Measurements from ENCODE around the gene BMP8A. TPM values are rescaled to one million over a fixed set of nuclear protein-coding genes. Genes with fewer than 3 reads are reported as not detected.

Gene BMP8A
- polyA plus RNA-seq, 2 donors = not detected

GRCh38 chr1:39564340-39564739, 72.9 kb downstream of the BMP8A start:
- H3K36me3 ChIP-seq (ENCODE audit: control insufficient read depth in 2 of 2, insufficient read depth in 2 of 2, low read length in 1 of 2) = peaks cover 32 to 50% of the 10 kb centered on the region in 2 donors
- H3K27me3 ChIP-seq (ENCODE audit: control insufficient read depth in 1 of 2, insufficient read depth in 2 of 2, low read length in 2 of 2) = no peaks in the 10 kb centered on the region
- peaks cover 0 to 2% of the 10 kb centered on the region in 2 donors for H3K4me1 ChIP-seq (ENCODE audit: control insufficient read depth in 2 of 2, insufficient read depth in 2 of 2, low read length in 1 of 2)
- 74 to 89% methylated on average over 7 of the region's 7 CpGs for WGBS, 2 donors
- no peaks in the 10 kb centered on the region for H3K9me3 ChIP-seq (ENCODE audit: control insufficient read depth in 2 of 2, insufficient read depth in 1 of 2, low read depth in 1 of 2, low read length in 1 of 2)
- H3K27ac ChIP-seq (ENCODE audit: low read depth in 2 of 2, low read length in 1 of 2) = no peak overlapping the region
- no peak overlapping the region for H3K4me3 ChIP-seq (ENCODE audit: low read depth in 1 of 2, low read length in 2 of 2)

- no peaks in the 10 kb centered on the region for H3K27me3 ChIP-seq (ENCODE audit: control insufficient read depth in 1 of 2, insufficient read depth in 2 of 2, low read length in 2 of 2)
- no peak overlapping the region for H3K27ac ChIP-seq (ENCODE audit: low read depth in 2 of 2, low read length in 1 of 2)
- peaks cover 34 to 52% of the 10 kb centered on the region in 2 donors for H3K36me3 ChIP-seq (ENCODE audit: control insufficient read depth in 2 of 2, insufficient read depth in 2 of 2, low read length in 1 of 2)
- no peak overlapping the region for H3K4me3 ChIP-seq (ENCODE audit: low read depth in 1 of 2, low read length in 2 of 2)
- WGBS, 2 donors = 72 to 87% methylated on average over 6 of the region's 6 CpGs
- H3K9me3 ChIP-seq (ENCODE audit: control insufficient read depth in 2 of 2, insufficient read depth in 1 of 2, low read depth in 1 of 2, low read length in 1 of 2) = no peaks in the 10 kb centered on the region
- peaks cover 0 to 2% of the 10 kb centered on the region in 2 donors for H3K4me1 ChIP-seq (ENCODE audit: control insufficient read depth in 2 of 2, insufficient read depth in 2 of 2, low read length in 1 of 2)
Observed at GRCh38 chr1:39564941-39565340, 73.5 kb downstream of the BMP8A start.

GRCh38 chr1:39566441-39567137, 75.2 kb downstream of the BMP8A start:
- Histone ChIP-seq H3K27ac (ENCODE audit: low read depth in 2 of 2, low read length in 1 of 2) (no peak overlapping the region), H3K4me1 (ENCODE audit: control insufficient read depth in 2 of 2, insufficient read depth in 2 of 2, low read length in 1 of 2) (peaks cover 0 to 2% of the 10 kb centered on the region in 2 donors), H3K27me3 (ENCODE audit: control insufficient read depth in 1 of 2, insufficient read depth in 2 of 2, low read length in 2 of 2) (no peaks in the 10 kb centered on the region), H3K4me3 (ENCODE audit: low read depth in 1 of 2, low read length in 2 of 2) (no peak overlapping the region), H3K9me3 (ENCODE audit: control insufficient read depth in 2 of 2, insufficient read depth in 1 of 2, low read depth in 1 of 2, low read length in 1 of 2) (no peaks in the 10 kb centered on the region), H3K36me3 (ENCODE audit: control insufficient read depth in 2 of 2, insufficient read depth in 2 of 2, low read length in 1 of 2) (peaks cover 41 to 49% of the 10 kb centered on the region in 2 donors)
- 48 to 75% methylated on average over 5 of the region's 5 CpGs for WGBS, 2 donors

GRCh38 chr1:39567302-39567701, 75.9 kb downstream of the BMP8A start:
- H3K27ac ChIP-seq (ENCODE audit: low read depth in 2 of 2, low read length in 1 of 2) = no peak overlapping the region

GRCh38 chr1:39568208-39568607, 76.8 kb downstream of the BMP8A start:
- Histone ChIP-seq H3K27me3 (ENCODE audit: control insufficient read depth in 1 of 2, insufficient read depth in 2 of 2, low read length in 2 of 2) (no peaks in the 10 kb centered on the region), H3K4me3 (ENCODE audit: low read depth in 1 of 2, low read length in 2 of 2) (no peak overlapping the region), H3K36me3 (ENCODE audit: control insufficient read depth in 2 of 2, insufficient read depth in 2 of 2, low read length in 1 of 2) (peaks cover 32 to 39% of the 10 kb centered on the region in 2 donors), H3K9me3 (ENCODE audit: control insufficient read depth in 2 of 2, insufficient read depth in 1 of 2, low read depth in 1 of 2, low read length in 1 of 2) (no peaks in the 10 kb centered on the region), H3K27ac (ENCODE audit: low read depth in 2 of 2, low read length in 1 of 2) (no peak overlapping the region), H3K4me1 (ENCODE audit: control insufficient read depth in 2 of 2, insufficient read depth in 2 of 2, low read length in 1 of 2) (peaks cover 0 to 2% of the 10 kb centered on the region in 2 donors)
- 90 to 96% methylated on average over 2 of the region's 2 CpGs for WGBS, 2 donors

More at GRCh38 chr1:39567302-39567701, 75.9 kb downstream of the BMP8A start:
- Histone ChIP-seq H3K9me3 (ENCODE audit: control insufficient read depth in 2 of 2, insufficient read depth in 1 of 2, low read depth in 1 of 2, low read length in 1 of 2) (no peaks in the 10 kb centered on the region), H3K4me1 (ENCODE audit: control insufficient read depth in 2 of 2, insufficient read depth in 2 of 2, low read length in 1 of 2) (peaks cover 0 to 2% of the 10 kb centered on the region in 2 donors), H3K36me3 (ENCODE audit: control insufficient read depth in 2 of 2, insufficient read depth in 2 of 2, low read length in 1 of 2) (peaks cover 38 to 42% of the 10 kb centered on the region in 2 donors), H3K27me3 (ENCODE audit: control insufficient read depth in 1 of 2, insufficient read depth in 2 of 2, low read length in 2 of 2) (no peaks in the 10 kb centered on the region), H3K4me3 (ENCODE audit: low read depth in 1 of 2, low read length in 2 of 2) (no peak overlapping the region)
- 73 to 83% methylated on average over 3 of the region's 3 CpGs for WGBS, 2 donors

- Histone ChIP-seq H3K4me3 (ENCODE audit: low read depth in 1 of 2, low read length in 2 of 2) (no peak overlapping the region), H3K27ac (ENCODE audit: low read depth in 2 of 2, low read length in 1 of 2) (no peak overlapping the region), H3K36me3 (ENCODE audit: control insufficient read depth in 2 of 2, insufficient read depth in 2 of 2, low read length in 1 of 2) (peaks cover 25 to 32% of the 10 kb centered on the region in 2 donors), H3K9me3 (ENCODE audit: control insufficient read depth in 2 of 2, insufficient read depth in 1 of 2, low read depth in 1 of 2, low read length in 1 of 2) (no peaks in the 10 kb centered on the region), H3K4me1 (ENCODE audit: control insufficient read depth in 2 of 2, insufficient read depth in 2 of 2, low read length in 1 of 2) (peaks cover 2 to 4% of the 10 kb centered on the region in 2 donors), H3K27me3 (ENCODE audit: control insufficient read depth in 1 of 2, insufficient read depth in 2 of 2, low read length in 2 of 2) (no peaks in the 10 kb centered on the region)
- 66 to 76% methylated on average over 4 of the region's 4 CpGs for WGBS, 2 donors
Observed at GRCh38 chr1:39569034-39569433, 77.6 kb downstream of the BMP8A start.

GRCh38 chr1:39570477-39571177, 79.2 kb downstream of the BMP8A start:
- Histone ChIP-seq H3K9me3 (ENCODE audit: control insufficient read depth in 2 of 2, insufficient read depth in 1 of 2, low read depth in 1 of 2, low read length in 1 of 2) (no peaks in the 10 kb centered on the region), H3K4me3 (ENCODE audit: low read depth in 1 of 2, low read length in 2 of 2) (no peak overlapping the region), H3K4me1 (ENCODE audit: control insufficient read depth in 2 of 2, insufficient read depth in 2 of 2, low read length in 1 of 2) (peaks cover 2 to 10% of the 10 kb centered on the region in 2 donors), H3K36me3 (ENCODE audit: control insufficient read depth in 2 of 2, insufficient read depth in 2 of 2, low read length in 1 of 2) (peaks cover 20% of the 10 kb centered on the region in 2 donors), H3K27ac (ENCODE audit: low read depth in 2 of 2, low read length in 1 of 2) (no peak overlapping the region), H3K27me3 (ENCODE audit: control insufficient read depth in 1 of 2, insufficient read depth in 2 of 2, low read length in 2 of 2) (no peaks in the 10 kb centered on the region)
- WGBS, 2 donors = 90 to 94% methylated on average over 11 of the region's 11 CpGs

GRCh38 chr1:39571178-39571483, 79.7 kb downstream of the BMP8A start:
- 95 to 96% methylated on average over 9 of the region's 9 CpGs for WGBS, 2 donors
- Histone ChIP-seq H3K36me3 (ENCODE audit: control insufficient read depth in 2 of 2, insufficient read depth in 2 of 2, low read length in 1 of 2) (peaks cover 17 to 20% of the 10 kb centered on the region in 2 donors), H3K27ac (ENCODE audit: low read depth in 2 of 2, low read length in 1 of 2) (no peak overlapping the region), H3K9me3 (ENCODE audit: control insufficient read depth in 2 of 2, insufficient read depth in 1 of 2, low read depth in 1 of 2, low read length in 1 of 2) (no peaks in the 10 kb centered on the region), H3K4me1 (ENCODE audit: control insufficient read depth in 2 of 2, insufficient read depth in 2 of 2, low read length in 1 of 2) (peaks cover 2 to 10% of the 10 kb centered on the region in 2 donors), H3K4me3 (ENCODE audit: low read depth in 1 of 2, low read length in 2 of 2) (no peak overlapping the region), H3K27me3 (ENCODE audit: control insufficient read depth in 1 of 2, insufficient read depth in 2 of 2, low read length in 2 of 2) (no peaks in the 10 kb centered on the region)

GRCh38 chr1:39572379-39573096, 81.1 kb downstream of the BMP8A start:
- Histone ChIP-seq H3K4me1 (ENCODE audit: control insufficient read depth in 2 of 2, insufficient read depth in 2 of 2, low read length in 1 of 2) (peaks cover 0 to 10% of the 10 kb centered on the region in 2 donors), H3K4me3 (ENCODE audit: low read depth in 1 of 2, low read length in 2 of 2) (no peak overlapping the region), H3K9me3 (ENCODE audit: control insufficient read depth in 2 of 2, insufficient read depth in 1 of 2, low read depth in 1 of 2, low read length in 1 of 2) (no peaks in the 10 kb centered on the region), H3K27me3 (ENCODE audit: control insufficient read depth in 1 of 2, insufficient read depth in 2 of 2, low read length in 2 of 2) (no peaks in the 10 kb centered on the region), H3K27ac (ENCODE audit: low read depth in 2 of 2, low read length in 1 of 2) (no peak overlapping the region), H3K36me3 (ENCODE audit: control insufficient read depth in 2 of 2, insufficient read depth in 2 of 2, low read length in 1 of 2) (peaks cover 14 to 16% of the 10 kb centered on the region in 2 donors)
- WGBS, 2 donors = 62 to 65% methylated on average over 5 of the region's 5 CpGs
